ENCODE measurements around the gene MANSC4.
A peak's percentile ranks its signal among the peaks of the same experiment; 100 is the strongest.

MANSC4 gene

GRCh38 chr12:27800819-27801218 lies 20.8 kb upstream of the MANSC4 start:
- no peak for DNase-seq (ENCODE audit: low spot score)

GRCh38 chr12:27797301-27798025 lies 17.4 kb upstream of the MANSC4 start:
- DNase-seq (ENCODE audit: low spot score), result no peak

- no peak for DNase-seq (ENCODE audit: low spot score)
These were observed 16.1 kb upstream of the MANSC4 start for GRCh38 chr12:27796128-27796527.

- no peak for DNase-seq (ENCODE audit: low spot score)
These were observed 15.0 kb upstream of the MANSC4 start for GRCh38 chr12:27794818-27795584.

- DNase-seq (ENCODE audit: low spot score), result no peak
These were observed 10.1 kb upstream of the MANSC4 start for GRCh38 chr12:27790179-27790578.

- peak; percentile 22 for DNase-seq (ENCODE audit: low spot score)
These were observed 7.5 kb upstream of the MANSC4 start for GRCh38 chr12:27787559-27787958.

- DNase-seq (ENCODE audit: low spot score), result peak; percentile 37
These were observed 6.0 kb upstream of the MANSC4 start for GRCh38 chr12:27785882-27786570.

GRCh38 chr12:27782481-27782880 lies 2.4 kb upstream of the MANSC4 start:
- DNase-seq (ENCODE audit: low spot score), result no peak

- DNase-seq (ENCODE audit: low spot score), result no peak
These were observed 1.6 kb upstream of the MANSC4 start for GRCh38 chr12:27781680-27782079.

GRCh38 chr12:27780612-27781408 lies 774 bp upstream of the MANSC4 start:
- peak; percentile 35 for DNase-seq (ENCODE audit: low spot score)

- DNase-seq (ENCODE audit: low spot score), result no peak
These were observed 568 bp downstream of the MANSC4 start for GRCh38 chr12:27779416-27779919.

- DNase-seq (ENCODE audit: low spot score), result no peak
These were observed 1.8 kb downstream of the MANSC4 start for GRCh38 chr12:27778206-27778605.

- no peak for DNase-seq (ENCODE audit: low spot score)
These were observed 2.9 kb downstream of the MANSC4 start for GRCh38 chr12:27777141-27777540.

- no peak for DNase-seq (ENCODE audit: low spot score)
These were observed 7.5 kb downstream of the MANSC4 start for GRCh38 chr12:27772328-27773049.

GRCh38 chr12:27771481-27772327 lies 8.3 kb downstream of the MANSC4 start:
- no peak for DNase-seq (ENCODE audit: low spot score)

GRCh38 chr12:27769142-27769673 lies 10.8 kb downstream of the MANSC4 start:
- no peak for DNase-seq (ENCODE audit: low spot score)

GRCh38 chr12:27766587-27766986 lies 13.4 kb downstream of the MANSC4 start:
- no peak for DNase-seq (ENCODE audit: low spot score)

GRCh38 chr12:27762757-27763156 lies 17.3 kb downstream of the MANSC4 start:
- no peak for DNase-seq (ENCODE audit: low spot score)

GRCh38 chr12:27756670-27757195 lies 23.3 kb downstream of the MANSC4 start:
- no peak for DNase-seq (ENCODE audit: low spot score)

- no peak for DNase-seq (ENCODE audit: low spot score)
These were observed 25.2 kb downstream of the MANSC4 start for GRCh38 chr12:27754795-27755194.
